Endothelial cell (in vitro differentiated cells): ENCODE measurements around the gene CDCA3. TPM values are rescaled to one million over a fixed set of nuclear protein-coding genes. Genes with fewer than 3 reads are reported as not detected.

Experiments
- DNase-seq: peaks from one replicate; pipeline ENCODE4 v3.0.0; 2021; ENCODE audit warnings: low spot score
- H3K27ac Mint-ChIP-seq: one replicate; pipeline ENCODE4 v1.8.0; 2021; ENCODE audit warnings: mixed read lengths, inconsistent platforms; ENCODE audit not compliant: unreplicated experiment
- H3K27me3 Mint-ChIP-seq: one replicate; pipeline ENCODE4 v1.8.0; 2021; ENCODE audit warnings: mild to moderate bottlenecking, moderate library complexity, mixed read lengths, inconsistent platforms; ENCODE audit not compliant: unreplicated experiment
- H3K36me3 Mint-ChIP-seq: one replicate; pipeline ENCODE4 v1.8.0; 2021; ENCODE audit warnings: mild to moderate bottlenecking, low read depth, mixed read lengths, inconsistent platforms; ENCODE audit not compliant: unreplicated experiment
- H3K4me1 Mint-ChIP-seq: one replicate; pipeline ENCODE4 v1.8.0; 2021; ENCODE audit warnings: mild to moderate bottlenecking, mixed read lengths, inconsistent platforms; ENCODE audit not compliant: unreplicated experiment
- H3K4me3 Mint-ChIP-seq: one replicate; pipeline ENCODE4 v1.8.0; 2021; ENCODE audit warnings: mild to moderate bottlenecking, mixed read lengths, inconsistent platforms; ENCODE audit not compliant: unreplicated experiment
- H3K9me3 Mint-ChIP-seq: one replicate; pipeline ENCODE4 v1.8.0; 2021; ENCODE audit warnings: mixed read lengths, inconsistent platforms; ENCODE audit not compliant: unreplicated experiment
- total RNA-seq: library from RNA; stranded (reverse); fragmentation: NEBNext Ultra II Directional; extraction: Animal tissue kit (Norgen Biotek cat#: 25700); gene quantifications from one replicate; pipeline ENCODE4 v1.2.1, GENCODE V29; 2021; ENCODE audit not compliant: unreplicated experiment
- TF ChIP-seq, protein P1 (sequence below): fragments of 200-600 bp; sonication (generic); IDR thresholded peaks from one replicate; pipeline ENCODE4 v1.5.0; 2021; ENCODE audit warnings: antibody characterized with exemption; ENCODE audit not compliant: unreplicated experiment

CDCA3 gene
- total RNA-seq, 1 donor from 2014 or later: 6.2 TPM

DNA sequence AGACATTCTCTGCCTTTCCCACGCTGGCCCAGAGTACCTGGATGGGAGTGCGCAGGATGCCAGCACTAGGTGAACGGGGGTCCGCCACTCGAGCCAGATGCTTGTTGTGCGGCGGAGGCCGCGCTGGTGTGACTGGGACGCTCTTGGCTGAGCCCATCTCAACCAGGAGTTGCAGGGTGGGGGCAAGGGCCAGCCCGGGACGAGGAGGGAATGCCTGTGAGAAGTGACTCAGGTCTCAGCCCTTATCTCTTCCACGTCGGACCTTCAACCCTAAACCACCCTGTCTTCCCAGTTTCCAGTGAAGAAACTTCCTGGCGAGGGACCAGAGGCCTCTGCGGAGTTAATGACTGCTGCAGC is 312 bp downstream of the CDCA3 start:
- no peak for DNase-seq
- peaks cover 31% of the 10 kb centered on the region for H3K4me1 Mint-ChIP-seq
- no peaks in the 10 kb centered on the region for H3K9me3 Mint-ChIP-seq
- H3K36me3 Mint-ChIP-seq: peaks cover 38% of the 10 kb centered on the region
- peak overlapping the region; percentile 99 for H3K4me3 Mint-ChIP-seq
- H3K27me3 Mint-ChIP-seq: peaks cover 11% of the 10 kb centered on the region
- TF ChIP-seq, protein P1, sequence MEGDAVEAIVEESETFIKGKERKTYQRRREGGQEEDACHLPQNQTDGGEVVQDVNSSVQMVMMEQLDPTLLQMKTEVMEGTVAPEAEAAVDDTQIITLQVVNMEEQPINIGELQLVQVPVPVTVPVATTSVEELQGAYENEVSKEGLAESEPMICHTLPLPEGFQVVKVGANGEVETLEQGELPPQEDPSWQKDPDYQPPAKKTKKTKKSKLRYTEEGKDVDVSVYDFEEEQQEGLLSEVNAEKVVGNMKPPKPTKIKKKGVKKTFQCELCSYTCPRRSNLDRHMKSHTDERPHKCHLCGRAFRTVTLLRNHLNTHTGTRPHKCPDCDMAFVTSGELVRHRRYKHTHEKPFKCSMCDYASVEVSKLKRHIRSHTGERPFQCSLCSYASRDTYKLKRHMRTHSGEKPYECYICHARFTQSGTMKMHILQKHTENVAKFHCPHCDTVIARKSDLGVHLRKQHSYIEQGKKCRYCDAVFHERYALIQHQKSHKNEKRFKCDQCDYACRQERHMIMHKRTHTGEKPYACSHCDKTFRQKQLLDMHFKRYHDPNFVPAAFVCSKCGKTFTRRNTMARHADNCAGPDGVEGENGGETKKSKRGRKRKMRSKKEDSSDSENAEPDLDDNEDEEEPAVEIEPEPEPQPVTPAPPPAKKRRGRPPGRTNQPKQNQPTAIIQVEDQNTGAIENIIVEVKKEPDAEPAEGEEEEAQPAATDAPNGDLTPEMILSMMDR: no peak
- no peak overlapping the region for H3K27ac Mint-ChIP-seq

DNA sequence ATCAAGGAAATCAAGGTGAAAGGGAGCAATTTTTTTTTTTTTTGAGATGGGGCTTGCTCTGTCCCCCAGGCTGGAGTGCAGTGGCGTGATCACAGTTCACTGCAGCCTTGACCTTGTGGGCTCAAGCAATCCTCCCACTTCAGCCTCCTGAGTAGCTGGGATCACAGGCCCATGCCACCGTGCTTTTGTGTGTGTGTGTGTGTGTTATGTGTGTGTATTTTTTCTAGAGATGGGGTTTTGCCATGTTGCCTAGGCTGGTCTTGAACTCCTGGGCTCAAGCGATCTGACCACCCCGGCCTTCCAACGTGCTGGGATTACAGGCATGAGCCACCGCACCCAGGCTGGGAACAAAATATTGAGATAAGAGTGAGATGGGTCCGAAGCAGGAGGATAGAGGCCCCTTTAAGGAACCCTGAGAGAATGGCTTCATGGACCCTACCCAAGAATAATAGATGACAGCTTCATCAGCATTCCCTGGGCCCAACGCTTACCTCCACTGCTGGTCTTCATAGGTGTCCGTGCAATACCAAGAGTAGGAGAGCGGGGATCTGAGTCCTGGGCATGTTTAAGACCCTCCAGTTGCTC is 1.0 kb downstream of the CDCA3 start:
- DNase-seq: no peak
- Mint-ChIP-seq H3K27ac (peak overlapping the region; percentile 50), H3K4me1 (peaks cover 31% of the 10 kb centered on the region), H3K9me3 (no peaks in the 10 kb centered on the region), H3K4me3 (peak overlapping the region; percentile 62), H3K27me3 (peaks cover 11% of the 10 kb centered on the region), H3K36me3 (peaks cover 37% of the 10 kb centered on the region)
- TF ChIP-seq, protein P1: no peak

DNA sequence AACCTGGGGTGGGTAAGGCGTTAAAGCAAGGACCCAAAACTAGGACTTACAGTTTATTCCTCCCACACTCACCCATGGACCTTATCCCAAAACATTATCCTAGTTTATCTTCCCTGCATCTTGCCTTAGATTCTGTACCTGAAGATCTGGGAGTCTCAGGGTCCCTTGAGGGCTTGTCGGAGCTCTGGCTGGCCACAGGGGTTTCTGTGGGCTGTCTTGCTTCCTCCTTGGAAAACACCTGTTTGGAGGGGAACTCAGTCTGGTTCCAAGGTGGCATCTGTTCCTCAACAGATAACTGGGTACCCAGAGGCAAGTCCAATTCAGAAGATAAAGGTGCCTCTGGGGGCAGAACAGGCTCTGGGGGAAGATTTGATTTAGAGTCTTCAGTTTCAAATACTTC is 1.7 kb downstream of the CDCA3 start:
- TF ChIP-seq, protein P1: no peak
- Mint-ChIP-seq H3K9me3 (no peaks in the 10 kb centered on the region), H3K36me3 (peaks cover 44% of the 10 kb centered on the region), H3K4me3 (peak overlapping the region; percentile 37), H3K27ac (no peak overlapping the region), H3K4me1 (peaks cover 27% of the 10 kb centered on the region), H3K27me3 (peaks cover 13% of the 10 kb centered on the region)
- no peak for DNase-seq

DNA sequence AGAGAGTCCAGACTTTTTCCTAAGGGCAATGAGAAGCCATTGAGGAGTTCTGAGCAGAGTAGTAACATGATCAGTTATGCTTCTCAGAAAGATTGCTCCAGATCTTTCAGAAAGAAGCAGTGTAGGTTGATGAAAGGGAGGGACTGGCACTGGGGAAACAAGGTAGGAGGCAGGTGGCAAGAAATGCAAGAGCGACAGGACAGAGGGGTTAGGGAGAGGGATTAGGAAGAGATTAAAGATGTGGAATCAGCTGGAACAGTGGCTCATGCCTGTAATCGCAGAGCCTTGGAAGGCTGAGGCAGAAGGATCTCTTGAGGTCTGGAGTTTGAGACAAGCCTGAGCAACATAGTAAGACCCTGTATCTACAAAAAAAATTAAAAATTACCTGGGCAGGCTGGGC is 3.4 kb downstream of the CDCA3 start:
- no peak overlapping the region for H3K4me3 Mint-ChIP-seq
- H3K9me3 Mint-ChIP-seq: no peaks in the 10 kb centered on the region
- DNase-seq: no peak
- H3K4me1 Mint-ChIP-seq: peaks cover 18% of the 10 kb centered on the region
- H3K27me3 Mint-ChIP-seq: peaks cover 15% of the 10 kb centered on the region
- H3K36me3 Mint-ChIP-seq: peaks cover 47% of the 10 kb centered on the region
- H3K27ac Mint-ChIP-seq: peak overlapping the region; percentile 27
- TF ChIP-seq, protein P1: no peak

DNA sequence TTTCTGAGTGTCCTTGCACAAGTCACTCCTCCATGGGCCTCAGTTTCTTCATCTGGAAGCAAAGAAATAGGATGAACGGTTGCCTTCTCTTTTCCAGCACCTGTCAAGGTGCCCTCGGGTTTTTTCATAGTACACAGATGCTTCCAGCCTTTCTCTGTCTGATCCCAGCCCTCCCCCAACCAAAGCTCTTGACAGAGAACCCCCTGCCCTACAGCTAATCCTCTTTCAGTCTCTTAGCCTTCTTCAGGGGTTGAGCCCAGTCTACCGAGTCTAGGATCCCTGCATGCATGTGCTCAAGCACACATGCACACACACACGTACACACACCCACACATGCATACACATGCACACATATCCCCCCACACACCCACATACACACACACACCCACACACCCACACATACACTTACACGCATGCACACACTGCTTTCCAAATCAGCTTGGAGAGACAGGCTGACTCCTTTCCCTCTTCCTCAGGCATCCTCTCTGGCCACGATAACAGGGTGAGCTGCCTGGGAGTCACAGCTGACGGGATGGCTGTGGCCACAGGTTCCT is 4.7 kb downstream of the CDCA3 start:
- no peak for DNase-seq
- Mint-ChIP-seq H3K27me3 (peaks cover 14% of the 10 kb centered on the region), H3K27ac (no peak overlapping the region), H3K4me1 (peaks cover 11% of the 10 kb centered on the region), H3K36me3 (peaks cover 49% of the 10 kb centered on the region), H3K9me3 (no peaks in the 10 kb centered on the region), H3K4me3 (no peak overlapping the region)
- TF ChIP-seq, protein P1: no peak
